ENCODE measurements around the gene ODF2. TPM values are rescaled to one million over a fixed set of nuclear protein-coding genes. Genes with fewer than 3 reads are reported as not detected.

The ODF2 gene
- total and polyA plus RNA-seq, 2 of the 8 experiments (the other 6 are each of a cell fraction or from before 2014, with no cell fraction given) = 5.6 to 17.9 TPM

DNA sequence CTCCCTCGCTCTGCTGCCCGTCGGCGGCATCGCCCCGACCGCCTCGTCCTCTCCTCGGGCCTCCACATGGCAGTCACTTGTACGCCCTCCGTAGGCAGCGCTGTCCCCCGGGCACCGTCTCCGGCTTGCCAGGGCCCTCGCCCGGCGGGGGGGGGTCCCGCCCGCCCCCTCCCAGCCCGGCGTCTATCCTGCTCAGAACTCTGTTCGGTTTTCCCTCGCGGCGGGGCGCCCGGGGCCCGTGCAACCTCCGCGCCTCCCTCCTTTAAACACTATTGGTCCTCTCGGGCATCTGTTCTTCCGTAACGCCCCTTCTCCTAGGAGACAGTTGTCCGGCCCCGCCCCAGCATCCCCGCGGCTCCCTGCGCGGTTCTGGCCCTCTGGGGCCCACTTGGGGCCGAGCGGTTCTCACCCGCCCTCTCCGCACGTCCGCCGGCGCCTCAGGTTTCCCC, 831 bp downstream of the ODF2 start (continued):
- TF ChIP-seq RXRA (IDR thresholded peaks at IDR 0.05; ENCODE audit: insufficient read depth, low read depth, low read length) (no peak), BCL11A (IDR thresholded peaks at IDR 0.05; ENCODE audit: low read depth in 2 of 2, low read length in 2 of 2) (no peak), SRF (IDR thresholded peaks at IDR 0.05; ENCODE audit: low read depth, low read length) (no peak), CEBPB (IDR thresholded peaks at IDR 0.05; ENCODE audit: low read depth, low read length) (no peak), CBX5 (IDR thresholded peaks at IDR 0.05; ENCODE audit: low read depth, low read length) (no peak), RBBP5 (IDR thresholded peaks at IDR 0.05; ENCODE audit: borderline replicate concordance, low read depth, low read length) (no peak)

All from H1 (cell line).